GM20000 (cell line): ENCODE results near the gene VLDLR.
A peak's percentile ranks its signal among the peaks of the same experiment; 100 is the strongest.

Experiments
- DNase-seq: peaks from one replicate; pipeline ENCODE4 v3.0.0; 2012; ENCODE audit warnings: low spot score
- TF ChIP-seq, protein P1 (sequence below): IDR thresholded peaks from 2 replicates; pipeline ENCODE4 v1.5.1; 2012; ENCODE audit warnings: mild to moderate bottlenecking, control low read depth; ENCODE audit errors: extremely low read depth, missing control alignments

VLDLR gene

GRCh38 chr9:2621722-2622460 lies at the start of gene VLDLR:
VLDLR (plus strand) TSS chr9:2621787; CDS start chr9:2622190, 403 bp downstream.
- DNase-seq, result peak; percentile 70
- TF ChIP-seq, protein P1, sequence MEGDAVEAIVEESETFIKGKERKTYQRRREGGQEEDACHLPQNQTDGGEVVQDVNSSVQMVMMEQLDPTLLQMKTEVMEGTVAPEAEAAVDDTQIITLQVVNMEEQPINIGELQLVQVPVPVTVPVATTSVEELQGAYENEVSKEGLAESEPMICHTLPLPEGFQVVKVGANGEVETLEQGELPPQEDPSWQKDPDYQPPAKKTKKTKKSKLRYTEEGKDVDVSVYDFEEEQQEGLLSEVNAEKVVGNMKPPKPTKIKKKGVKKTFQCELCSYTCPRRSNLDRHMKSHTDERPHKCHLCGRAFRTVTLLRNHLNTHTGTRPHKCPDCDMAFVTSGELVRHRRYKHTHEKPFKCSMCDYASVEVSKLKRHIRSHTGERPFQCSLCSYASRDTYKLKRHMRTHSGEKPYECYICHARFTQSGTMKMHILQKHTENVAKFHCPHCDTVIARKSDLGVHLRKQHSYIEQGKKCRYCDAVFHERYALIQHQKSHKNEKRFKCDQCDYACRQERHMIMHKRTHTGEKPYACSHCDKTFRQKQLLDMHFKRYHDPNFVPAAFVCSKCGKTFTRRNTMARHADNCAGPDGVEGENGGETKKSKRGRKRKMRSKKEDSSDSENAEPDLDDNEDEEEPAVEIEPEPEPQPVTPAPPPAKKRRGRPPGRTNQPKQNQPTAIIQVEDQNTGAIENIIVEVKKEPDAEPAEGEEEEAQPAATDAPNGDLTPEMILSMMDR, result no peak

DNA sequence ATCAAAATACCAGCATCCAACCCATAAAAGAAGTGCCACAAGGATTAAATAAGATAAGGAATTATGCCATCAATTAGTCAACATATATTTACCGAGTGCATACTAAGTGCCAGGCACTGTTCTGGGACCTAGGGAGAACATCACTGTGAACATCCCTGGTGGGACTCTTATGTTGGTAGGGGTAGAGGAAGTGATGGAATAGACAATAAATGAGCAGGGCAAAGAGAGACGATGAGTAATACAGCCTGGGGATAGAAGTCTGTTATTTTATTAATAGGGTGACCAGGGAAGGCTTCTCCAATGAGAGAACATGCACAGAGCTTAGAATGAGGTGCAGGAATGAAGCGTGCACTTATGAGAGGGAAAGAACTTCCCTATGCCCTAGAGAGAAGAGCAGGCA lies 47.4 kb upstream of the VLDLR start:
- no peak for DNase-seq
- TF ChIP-seq, protein P1, result no peak

GRCh38 chr9:2576631-2577030 lies 45.0 kb upstream of the VLDLR start:
- DNase-seq, result no peak

GRCh38 chr9:2583308-2584013 lies 38.1 kb upstream of the VLDLR start:
- no peak for DNase-seq
- TF ChIP-seq, protein P1, result no peak

More at GRCh38 chr9:2576631-2577030, 45.0 kb upstream of the VLDLR start:
- TF ChIP-seq, protein P1, result no peak

DNA sequence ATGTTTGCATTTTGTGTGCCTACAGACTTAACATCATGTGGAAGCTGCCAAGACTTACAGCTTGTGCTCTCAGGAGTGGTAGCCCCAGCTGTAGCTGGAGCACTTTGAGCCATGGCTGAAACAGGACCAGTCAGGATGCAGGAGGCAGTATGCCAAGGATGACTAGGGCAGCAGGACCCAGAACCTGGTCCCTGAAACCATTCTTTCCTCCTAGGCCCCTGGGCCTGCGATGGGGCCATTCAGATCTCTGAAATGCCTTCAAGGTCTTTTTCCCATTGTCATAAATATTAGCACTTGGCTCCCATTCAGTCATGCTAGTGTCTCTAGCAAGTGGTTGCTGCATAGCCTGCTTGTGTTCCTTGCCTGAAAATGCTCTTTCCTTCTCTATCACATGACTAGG lies 29.6 kb upstream of the VLDLR start:
- TF ChIP-seq, protein P1, result no peak
- DNase-seq, result no peak

- TF ChIP-seq, protein P1, result no peak
- no peak for DNase-seq
Measured at GRCh38 chr9:2593744-2594143, 27.8 kb upstream of the VLDLR start.

DNA sequence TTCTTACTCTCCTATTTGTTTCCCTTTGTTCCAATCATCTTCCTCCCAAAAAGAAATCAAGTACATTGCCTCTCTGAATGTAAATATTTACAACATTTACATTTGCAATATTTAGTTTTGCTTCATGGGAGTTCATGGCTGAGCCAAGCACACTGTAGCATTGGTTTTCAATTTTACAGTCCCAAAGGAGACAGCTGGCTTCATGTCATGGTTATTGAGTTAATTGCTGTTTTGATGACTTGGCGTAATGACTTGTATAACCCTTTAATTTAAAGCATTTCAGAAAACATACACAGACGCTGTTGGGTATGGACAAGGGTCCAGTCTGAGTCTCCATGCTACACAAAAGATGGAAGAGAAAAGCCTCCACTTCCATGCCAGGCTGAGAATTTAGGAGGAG lies 25.6 kb upstream of the VLDLR start:
- no peak for DNase-seq
- TF ChIP-seq, protein P1, result no peak
